ENCODE results near the gene NDUFS3.

DNA sequence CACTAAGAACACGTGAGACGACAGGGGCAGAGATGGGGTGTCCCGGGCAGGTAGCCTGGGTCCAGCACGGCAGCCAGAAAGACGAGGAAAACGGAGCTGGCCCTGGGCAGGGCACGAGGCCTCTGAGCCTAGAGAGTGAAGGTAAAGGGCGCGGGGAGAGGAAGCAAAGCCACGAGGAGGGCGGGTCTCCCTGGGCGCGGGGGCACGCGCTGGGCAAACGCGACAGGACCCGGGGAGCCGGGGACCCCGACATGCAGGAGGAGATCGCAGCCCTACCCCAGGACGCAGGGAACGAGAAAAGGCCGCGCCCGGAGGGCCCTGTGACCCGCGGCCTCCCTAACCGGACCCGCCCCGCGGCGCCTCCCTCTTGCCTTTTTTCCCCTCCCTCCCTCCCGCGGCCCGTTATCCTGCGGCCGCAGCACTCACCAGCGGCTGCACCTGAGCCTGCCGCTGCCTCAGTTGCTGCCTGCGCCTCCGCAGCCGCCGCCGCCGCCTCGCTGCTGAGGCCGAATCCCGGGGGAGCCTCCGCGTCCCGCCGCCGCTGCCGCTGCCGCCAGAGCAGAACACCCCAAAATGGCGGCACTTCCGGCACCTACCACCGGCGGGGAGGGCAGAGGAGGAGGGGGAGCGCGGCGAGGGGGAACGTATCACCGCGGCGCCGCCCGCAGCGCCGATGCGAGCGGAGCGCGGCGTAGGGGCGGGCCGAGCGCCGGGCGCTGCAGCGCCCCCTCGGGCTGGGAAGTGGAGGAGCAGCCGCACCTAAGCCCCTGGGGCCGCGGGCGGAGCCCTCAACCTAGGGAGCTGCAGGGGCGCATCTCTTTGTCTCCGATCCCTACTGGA is 26.1 kb upstream of the NDUFS3 start, which contains the start of gene CELF1:
- TF ChIP-seq, protein P1, sequence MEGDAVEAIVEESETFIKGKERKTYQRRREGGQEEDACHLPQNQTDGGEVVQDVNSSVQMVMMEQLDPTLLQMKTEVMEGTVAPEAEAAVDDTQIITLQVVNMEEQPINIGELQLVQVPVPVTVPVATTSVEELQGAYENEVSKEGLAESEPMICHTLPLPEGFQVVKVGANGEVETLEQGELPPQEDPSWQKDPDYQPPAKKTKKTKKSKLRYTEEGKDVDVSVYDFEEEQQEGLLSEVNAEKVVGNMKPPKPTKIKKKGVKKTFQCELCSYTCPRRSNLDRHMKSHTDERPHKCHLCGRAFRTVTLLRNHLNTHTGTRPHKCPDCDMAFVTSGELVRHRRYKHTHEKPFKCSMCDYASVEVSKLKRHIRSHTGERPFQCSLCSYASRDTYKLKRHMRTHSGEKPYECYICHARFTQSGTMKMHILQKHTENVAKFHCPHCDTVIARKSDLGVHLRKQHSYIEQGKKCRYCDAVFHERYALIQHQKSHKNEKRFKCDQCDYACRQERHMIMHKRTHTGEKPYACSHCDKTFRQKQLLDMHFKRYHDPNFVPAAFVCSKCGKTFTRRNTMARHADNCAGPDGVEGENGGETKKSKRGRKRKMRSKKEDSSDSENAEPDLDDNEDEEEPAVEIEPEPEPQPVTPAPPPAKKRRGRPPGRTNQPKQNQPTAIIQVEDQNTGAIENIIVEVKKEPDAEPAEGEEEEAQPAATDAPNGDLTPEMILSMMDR (IDR thresholded peaks at IDR 0.05) = peak in 5 of 7 experiments; percentile 47 to 95 (median 94)
- TF ChIP-seq POLR2A (IDR thresholded peaks at IDR 0.05) (no peak), EP300 (IDR thresholded peaks at IDR 0.05) (no peak), POLR2AphosphoS5 (IDR thresholded peaks at IDR 0.05) (peak; percentile 38 to 87 (median 76))
